ENCODE measurements around the gene ACBD4. TPM values are rescaled to one million over a fixed set of nuclear protein-coding genes. Genes with fewer than 3 reads are reported as not detected.

The ACBD4 gene
- polyA plus RNA-seq (2013, experiment 1 of 2), result 7.8 TPM
- polyA plus RNA-seq (2013, experiment 2 of 2), result 8.0 TPM

GRCh38 chr17:45135192-45135977, at the start of gene ACBD4:
Gene ACBD4 (plus strand): TSS chr17:45135687. CDS start chr17:45136145, 458 bp downstream.
- H2BK12ac ChIP-seq (ENCODE audit: low read length), result no peak within 1 kb of the TSS
- peaks cover 10 to 30% of the 10 kb centered on the region in 2 donors for H3K4me1 ChIP-seq (ENCODE audit: control insufficient read depth in 2 of 2, insufficient read depth in 1 of 2, low read depth in 1 of 2, low read length in 2 of 2)
- no peak within 1 kb of the TSS for H3K4ac ChIP-seq (ENCODE audit: low read length)
- H3K36me3 ChIP-seq (replicated peaks in 1 of 2; ENCODE audit: control insufficient read depth in 2 of 2, insufficient read depth in 2 of 2, low read length in 2 of 2), result no peaks in the 10 kb centered on the region
- no peak within 1 kb of the TSS for H4K8ac ChIP-seq (ENCODE audit: low read depth, low read length)
- no CpG with 5 or more reads among the region's 40 CpGs for WGBS, 2 donors (ENCODE audit: extremely low coverage in 2 of 2, insufficient read length in 2 of 2, insufficient replicate concordance in 1 of 2)
- H2AFZ ChIP-seq (ENCODE audit: low read length), result peak within 1 kb of the TSS; percentile 82
- H3K79me1 ChIP-seq (ENCODE audit: low read depth, low read length), result peaks cover 3% of the 10 kb centered on the region
- H2BK5ac ChIP-seq (ENCODE audit: low read length), result no peak within 1 kb of the TSS
- H2BK15ac ChIP-seq (ENCODE audit: low read length), result peak within 1 kb of the TSS; percentile 15
- peak within 1 kb of the TSS; percentile 94 for H3K18ac ChIP-seq (ENCODE audit: low read length)
- peak within 1 kb of the TSS; percentile 26 for H2BK120ac ChIP-seq (ENCODE audit: low read depth, low read length)
- H3K23ac ChIP-seq (ENCODE audit: low read depth, low read length, poor library complexity), result peak within 1 kb of the TSS; percentile 80
- peak within 1 kb of the TSS; percentile 47 to 78 for H3K4me3 ChIP-seq (ENCODE audit: low read length in 2 of 2)
- no peak within 1 kb of the TSS for H3K27ac ChIP-seq (replicated peaks; ENCODE audit: low read length)
- peak within 1 kb of the TSS; percentile 92 for H3K4me2 ChIP-seq (ENCODE audit: insufficient read depth, low read length, poor library complexity, severe bottlenecking)
- peak within 1 kb of the TSS; percentile 74 for H3K9ac ChIP-seq (ENCODE audit: low read depth, low read length, poor library complexity)
- peak within 1 kb of the TSS; percentile 54 for H2AK5ac ChIP-seq (ENCODE audit: low read depth, low read length)
- peak within 1 kb of the TSS; percentile 56 for H3K14ac ChIP-seq (ENCODE audit: low read length)
- H3K27me3 ChIP-seq (ENCODE audit: control insufficient read depth in 3 of 3, insufficient read depth in 3 of 3, low read depth in 1 of 3, low read length in 3 of 3), result no peaks in the 10 kb centered on the region
- peak; percentile 99 for DNase-seq (ENCODE audit: low spot score)
- no peaks in the 10 kb centered on the region for H3K9me3 ChIP-seq (replicated peaks in 1 of 2; ENCODE audit: control insufficient read depth in 2 of 2, insufficient read depth in 1 of 2, low read depth in 1 of 2, low read length in 2 of 2)
- no peak within 1 kb of the TSS for H4K91ac ChIP-seq (ENCODE audit: low read depth, low read length, poor library complexity)

GRCh38 chr17:45086391-45086790, 49.1 kb upstream of the ACBD4 start:
- WGBS, 2 donors (ENCODE audit: extremely low coverage in 2 of 2, insufficient read length in 2 of 2, insufficient replicate concordance in 1 of 2), result no CpG with 5 or more reads among the region's 4 CpGs
- Histone ChIP-seq H4K8ac (ENCODE audit: low read depth, low read length) (no peak overlapping the region), H3K27me3 (ENCODE audit: control insufficient read depth in 3 of 3, insufficient read depth in 3 of 3, low read depth in 1 of 3, low read length in 3 of 3) (no peaks in the 10 kb centered on the region), H3K9ac (ENCODE audit: low read depth, low read length, poor library complexity) (no peak overlapping the region), H2BK120ac (ENCODE audit: low read depth, low read length) (no peak overlapping the region), H3K14ac (ENCODE audit: low read length) (no peak overlapping the region), H2AK5ac (ENCODE audit: low read depth, low read length) (no peak overlapping the region), H3K79me1 (ENCODE audit: low read depth, low read length) (no peaks in the 10 kb centered on the region), H3K4ac (ENCODE audit: low read length) (no peak overlapping the region), H3K9me3 (replicated peaks in 1 of 2; ENCODE audit: control insufficient read depth in 2 of 2, insufficient read depth in 1 of 2, low read depth in 1 of 2, low read length in 2 of 2) (no peaks in the 10 kb centered on the region), H4K91ac (ENCODE audit: low read depth, low read length, poor library complexity) (no peak overlapping the region), H3K18ac (ENCODE audit: low read length) (no peak overlapping the region), H3K4me3 (ENCODE audit: low read length in 2 of 2) (no peak overlapping the region), H2BK15ac (ENCODE audit: low read length) (no peak overlapping the region), H3K4me1 (ENCODE audit: control insufficient read depth in 2 of 2, insufficient read depth in 1 of 2, low read depth in 1 of 2, low read length in 2 of 2) (no peaks in the 10 kb centered on the region), H2AFZ (ENCODE audit: low read length) (no peak overlapping the region), H2BK5ac (ENCODE audit: low read length) (no peak overlapping the region), H3K23ac (ENCODE audit: low read depth, low read length, poor library complexity) (no peak overlapping the region), H2BK12ac (ENCODE audit: low read length) (no peak overlapping the region), H3K27ac (replicated peaks; ENCODE audit: low read length) (no peak overlapping the region), H3K4me2 (ENCODE audit: insufficient read depth, low read length, poor library complexity, severe bottlenecking) (no peak overlapping the region), H3K36me3 (replicated peaks in 1 of 2; ENCODE audit: control insufficient read depth in 2 of 2, insufficient read depth in 2 of 2, low read length in 2 of 2) (peaks cover 33 to 93% of the 10 kb centered on the region in 2 donors)
- no peak for DNase-seq (ENCODE audit: low spot score)

- Histone ChIP-seq H3K9me3 (replicated peaks in 1 of 2; ENCODE audit: control insufficient read depth in 2 of 2, insufficient read depth in 1 of 2, low read depth in 1 of 2, low read length in 2 of 2) (no peaks in the 10 kb centered on the region), H4K91ac (ENCODE audit: low read depth, low read length, poor library complexity) (no peak overlapping the region), H2BK12ac (ENCODE audit: low read length) (no peak overlapping the region), H3K4me3 (ENCODE audit: low read length in 2 of 2) (no peak overlapping the region), H3K23ac (ENCODE audit: low read depth, low read length, poor library complexity) (no peak overlapping the region), H2BK120ac (ENCODE audit: low read depth, low read length) (no peak overlapping the region), H4K8ac (ENCODE audit: low read depth, low read length) (no peak overlapping the region), H3K4ac (ENCODE audit: low read length) (no peak overlapping the region), H3K27me3 (ENCODE audit: control insufficient read depth in 3 of 3, insufficient read depth in 3 of 3, low read depth in 1 of 3, low read length in 3 of 3) (no peaks in the 10 kb centered on the region), H3K9ac (ENCODE audit: low read depth, low read length, poor library complexity) (no peak overlapping the region), H3K4me2 (ENCODE audit: insufficient read depth, low read length, poor library complexity, severe bottlenecking) (no peak overlapping the region), H3K27ac (replicated peaks; ENCODE audit: low read length) (no peak overlapping the region), H3K4me1 (ENCODE audit: control insufficient read depth in 2 of 2, insufficient read depth in 1 of 2, low read depth in 1 of 2, low read length in 2 of 2) (no peaks in the 10 kb centered on the region), H3K14ac (ENCODE audit: low read length) (no peak overlapping the region), H2BK15ac (ENCODE audit: low read length) (no peak overlapping the region), H2BK5ac (ENCODE audit: low read length) (no peak overlapping the region), H2AK5ac (ENCODE audit: low read depth, low read length) (no peak overlapping the region), H3K36me3 (replicated peaks in 1 of 2; ENCODE audit: control insufficient read depth in 2 of 2, insufficient read depth in 2 of 2, low read length in 2 of 2) (peaks cover 32 to 93% of the 10 kb centered on the region in 2 donors), H3K18ac (ENCODE audit: low read length) (no peak overlapping the region), H3K79me1 (ENCODE audit: low read depth, low read length) (no peaks in the 10 kb centered on the region), H2AFZ (ENCODE audit: low read length) (no peak overlapping the region)
- no CpG with 5 or more reads among the region's 6 CpGs for WGBS, 2 donors (ENCODE audit: extremely low coverage in 2 of 2, insufficient read length in 2 of 2, insufficient replicate concordance in 1 of 2)
- no peak for DNase-seq (ENCODE audit: low spot score)
Measured at GRCh38 chr17:45086865-45087503, 48.5 kb upstream of the ACBD4 start.

- Histone ChIP-seq H3K4me1 (ENCODE audit: control insufficient read depth in 2 of 2, insufficient read depth in 1 of 2, low read depth in 1 of 2, low read length in 2 of 2) (no peaks in the 10 kb centered on the region), H3K36me3 (replicated peaks in 1 of 2; ENCODE audit: control insufficient read depth in 2 of 2, insufficient read depth in 2 of 2, low read length in 2 of 2) (peaks cover 30 to 92% of the 10 kb centered on the region in 2 donors)
Measured at GRCh38 chr17:45087504-45087975, 47.9 kb upstream of the ACBD4 start.

More at GRCh38 chr17:45087504-45087975, 47.9 kb upstream of the ACBD4 start:
- no peak overlapping the region for H2BK12ac ChIP-seq (ENCODE audit: low read length)
- no CpG with 5 or more reads among the region's 3 CpGs for WGBS, 2 donors (ENCODE audit: extremely low coverage in 2 of 2, insufficient read length in 2 of 2, insufficient replicate concordance in 1 of 2)
- H3K4me2 ChIP-seq (ENCODE audit: insufficient read depth, low read length, poor library complexity, severe bottlenecking), result no peak overlapping the region
- H2BK120ac ChIP-seq (ENCODE audit: low read depth, low read length), result no peak overlapping the region
- no peak overlapping the region for H2AK5ac ChIP-seq (ENCODE audit: low read depth, low read length)
- H3K9ac ChIP-seq (ENCODE audit: low read depth, low read length, poor library complexity), result no peak overlapping the region
- H4K91ac ChIP-seq (ENCODE audit: low read depth, low read length, poor library complexity), result no peak overlapping the region
- no peaks in the 10 kb centered on the region for H3K27me3 ChIP-seq (ENCODE audit: control insufficient read depth in 3 of 3, insufficient read depth in 3 of 3, low read depth in 1 of 3, low read length in 3 of 3)
- no peaks in the 10 kb centered on the region for H3K79me1 ChIP-seq (ENCODE audit: low read depth, low read length)
- H3K14ac ChIP-seq (ENCODE audit: low read length), result no peak overlapping the region
- H4K8ac ChIP-seq (ENCODE audit: low read depth, low read length), result no peak overlapping the region
- H3K4me3 ChIP-seq (ENCODE audit: low read length in 2 of 2), result no peak overlapping the region
- H3K27ac ChIP-seq (replicated peaks; ENCODE audit: low read length), result no peak overlapping the region
- H3K9me3 ChIP-seq (replicated peaks in 1 of 2; ENCODE audit: control insufficient read depth in 2 of 2, insufficient read depth in 1 of 2, low read depth in 1 of 2, low read length in 2 of 2), result no peaks in the 10 kb centered on the region
- H2BK15ac ChIP-seq (ENCODE audit: low read length), result no peak overlapping the region
- H3K18ac ChIP-seq (ENCODE audit: low read length), result no peak overlapping the region
- H3K4ac ChIP-seq (ENCODE audit: low read length), result no peak overlapping the region
- no peak overlapping the region for H2AFZ ChIP-seq (ENCODE audit: low read length)
- H2BK5ac ChIP-seq (ENCODE audit: low read length), result no peak overlapping the region
- DNase-seq (ENCODE audit: low spot score), result no peak
- no peak overlapping the region for H3K23ac ChIP-seq (ENCODE audit: low read depth, low read length, poor library complexity)
